ENCODE measurements around the gene TNFAIP8.

Gene TNFAIP8

DNA sequence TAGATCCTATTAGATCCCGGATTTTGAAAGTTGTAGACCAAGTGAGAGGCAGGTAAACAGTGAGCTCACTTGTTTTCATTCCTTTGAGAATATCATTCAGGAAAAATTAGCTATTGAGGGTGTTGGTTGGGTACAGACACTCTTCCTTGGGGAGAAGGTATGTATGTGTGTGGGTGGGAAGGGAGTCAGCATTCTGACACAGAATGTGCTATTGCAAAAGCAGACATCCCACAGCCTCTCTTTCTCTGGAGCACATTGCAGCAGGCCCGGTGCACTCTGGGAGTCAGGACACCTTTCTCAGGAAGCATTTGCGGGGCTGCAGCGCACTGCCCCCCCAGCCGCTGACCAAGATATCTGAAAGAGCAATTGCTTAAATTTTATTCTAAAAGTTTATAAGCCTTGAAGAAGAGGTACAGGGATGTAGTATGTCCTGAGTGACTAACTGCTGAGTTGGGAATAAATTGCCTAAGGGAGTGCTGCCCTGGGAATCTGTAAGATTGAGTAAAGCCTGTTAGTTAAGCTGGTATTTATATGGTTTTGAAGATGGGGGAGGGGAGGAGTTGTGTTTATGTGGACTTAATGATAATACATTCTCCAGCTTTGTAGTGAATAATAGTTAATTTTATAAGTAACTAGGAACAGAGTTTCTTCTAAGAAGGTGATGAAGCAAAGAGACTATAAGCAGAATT, 5.2 kb downstream of the TNFAIP8 start:
- in situ Hi-C loops (cut with HindIII; ENCODE audit: low pct_ligation_motif_present, low pct_unique_long_range_greater_than_20kb, low sequenced_read_pairs), result no loop called here
- DNase-seq, result no peak

DNA sequence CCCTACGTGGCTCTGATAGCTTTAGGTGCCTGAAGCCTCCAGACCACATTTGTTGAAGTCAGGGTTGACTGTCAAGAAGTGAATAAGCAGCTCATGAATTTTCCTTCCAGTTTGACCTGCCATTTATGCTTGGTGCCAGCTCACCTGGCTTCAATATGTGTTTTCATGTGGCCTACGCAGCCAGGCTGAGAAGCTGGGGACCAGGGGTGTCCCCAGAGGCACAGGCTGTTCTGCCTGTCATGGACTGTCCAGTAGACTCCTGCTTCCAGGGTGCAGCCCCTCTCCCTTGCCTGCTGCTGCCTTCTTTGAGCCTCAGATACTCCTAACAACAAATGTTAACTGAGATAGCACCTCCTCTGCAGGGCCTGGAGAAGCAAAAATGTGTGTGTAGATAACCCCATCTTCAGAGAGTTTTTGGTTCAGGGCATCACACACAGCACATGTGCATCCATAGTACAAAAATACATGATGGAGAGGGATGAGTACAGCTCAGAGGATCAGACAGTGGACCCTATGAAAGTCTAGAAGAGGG, 5.8 kb downstream of the TNFAIP8 start:
- DNase-seq, result no peak
- in situ Hi-C loops (cut with HindIII; ENCODE audit: low pct_ligation_motif_present, low pct_unique_long_range_greater_than_20kb, low sequenced_read_pairs), result no loop called here

DNA sequence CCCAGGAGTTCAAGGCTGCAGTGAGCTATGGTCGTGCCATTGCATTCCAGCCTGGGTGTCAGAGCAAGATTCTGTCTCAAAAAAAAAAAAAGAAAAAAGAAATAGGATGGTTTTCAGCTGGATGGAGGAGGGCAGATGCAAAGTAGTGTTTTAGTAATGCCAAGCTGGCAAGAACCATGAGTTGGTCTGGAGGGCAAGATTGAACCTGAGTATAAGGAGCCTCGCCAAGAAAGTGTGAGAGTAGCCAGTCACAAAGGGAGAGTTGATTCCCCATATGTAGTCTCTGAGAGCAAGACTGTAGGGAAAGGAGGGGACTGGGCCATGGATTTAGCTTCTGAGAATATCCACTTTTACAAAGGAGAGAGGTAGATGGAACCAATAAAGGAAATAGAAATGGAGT, 6.9 kb downstream of the TNFAIP8 start:
- DNase-seq, result no peak
- in situ Hi-C loops (cut with HindIII; ENCODE audit: low pct_ligation_motif_present, low pct_unique_long_range_greater_than_20kb, low sequenced_read_pairs), result no loop called here

GRCh38 chr5:119363271-119363670, 7.5 kb downstream of the TNFAIP8 start:
- in situ Hi-C loops (cut with HindIII; ENCODE audit: low pct_ligation_motif_present, low pct_unique_long_range_greater_than_20kb, low sequenced_read_pairs), result no loop called here
- no peak for DNase-seq

GRCh38 chr5:119363936-119364335, 8.1 kb downstream of the TNFAIP8 start:
- in situ Hi-C loops (cut with HindIII; ENCODE audit: low pct_ligation_motif_present, low pct_unique_long_range_greater_than_20kb, low sequenced_read_pairs), result no loop called here
- no peak for DNase-seq

- in situ Hi-C loops (cut with HindIII; ENCODE audit: low pct_ligation_motif_present, low pct_unique_long_range_greater_than_20kb, low sequenced_read_pairs), result no loop called here
- DNase-seq, result no peak
Measured at GRCh38 chr5:119365847-119366539, 10.2 kb downstream of the TNFAIP8 start.

DNA sequence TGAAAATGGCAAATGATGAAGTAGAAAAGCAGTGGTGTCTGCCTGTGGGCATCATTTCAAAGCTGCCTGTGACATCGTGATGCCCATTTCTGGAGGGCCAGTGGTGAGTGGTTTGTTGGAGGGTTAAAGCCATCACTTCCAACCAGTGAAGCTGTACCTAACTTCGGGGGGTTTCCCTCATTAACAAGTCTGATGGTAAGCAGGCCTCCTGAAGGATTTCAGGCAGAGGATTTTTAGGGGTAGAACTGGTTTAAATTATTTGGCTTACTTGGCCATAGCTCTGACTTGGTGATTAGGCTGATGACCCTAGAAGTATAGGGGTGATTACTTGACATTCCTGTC, 10.7 kb downstream of the TNFAIP8 start:
- no peak for DNase-seq
- in situ Hi-C loops (cut with HindIII; ENCODE audit: low pct_ligation_motif_present, low pct_unique_long_range_greater_than_20kb, low sequenced_read_pairs), result no loop called here

- no peak for DNase-seq
Measured at GRCh38 chr5:119367502-119368237, 11.9 kb downstream of the TNFAIP8 start.

GRCh38 chr5:119368238-119368630, 12.4 kb downstream of the TNFAIP8 start:
- in situ Hi-C loops (cut with HindIII; ENCODE audit: low pct_ligation_motif_present, low pct_unique_long_range_greater_than_20kb, low sequenced_read_pairs), result no loop called here
- DNase-seq, result no peak

More at GRCh38 chr5:119367502-119368237, 11.9 kb downstream of the TNFAIP8 start:
- in situ Hi-C loops (cut with HindIII; ENCODE audit: low pct_ligation_motif_present, low pct_unique_long_range_greater_than_20kb, low sequenced_read_pairs), result no loop called here

DNA sequence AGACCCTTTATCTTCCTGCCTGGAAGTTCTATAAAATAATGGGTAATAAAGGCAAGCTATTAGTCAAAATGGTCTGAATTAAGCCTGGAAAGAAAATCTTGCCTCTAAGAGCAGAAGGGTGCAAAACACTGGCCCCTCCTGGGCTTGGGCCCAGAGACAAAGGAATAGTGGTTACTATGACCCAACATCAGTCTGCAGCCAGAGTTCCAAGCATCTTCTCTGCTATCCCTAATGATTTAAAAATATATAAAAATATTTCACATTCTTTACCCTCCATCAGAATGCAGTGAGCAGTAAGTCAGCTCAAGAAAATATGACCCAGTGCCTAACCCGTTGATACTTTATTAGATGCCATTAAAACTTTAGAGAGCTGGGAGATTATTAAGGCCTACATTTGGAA, 14.7 kb downstream of the TNFAIP8 start:
- in situ Hi-C loops (cut with HindIII; ENCODE audit: low pct_ligation_motif_present, low pct_unique_long_range_greater_than_20kb, low sequenced_read_pairs), result no loop called here
- no peak for DNase-seq

DNA sequence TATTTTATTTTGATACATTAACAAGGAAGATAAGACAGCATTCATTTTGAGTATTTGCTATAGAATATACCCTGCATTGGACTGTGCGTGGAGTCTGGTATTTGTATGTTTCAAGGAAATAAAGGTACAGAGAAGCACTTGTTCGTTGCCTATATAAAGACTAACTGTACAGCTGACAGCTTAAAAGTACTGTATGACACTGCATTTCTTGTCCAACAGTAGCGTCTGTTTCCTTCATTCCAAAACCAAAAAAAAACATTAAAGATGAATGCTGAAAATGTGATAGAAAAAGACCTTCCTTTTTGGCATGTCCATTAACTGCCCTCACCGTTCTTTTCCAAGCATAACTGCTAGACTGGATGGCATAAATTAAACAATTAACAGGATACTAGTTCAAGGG, 15.3 kb downstream of the TNFAIP8 start:
- in situ Hi-C loops (cut with HindIII; ENCODE audit: low pct_ligation_motif_present, low pct_unique_long_range_greater_than_20kb, low sequenced_read_pairs), result no loop called here
- no peak for DNase-seq

- in situ Hi-C loops (cut with HindIII; ENCODE audit: low pct_ligation_motif_present, low pct_unique_long_range_greater_than_20kb, low sequenced_read_pairs), result no loop called here
- no peak for DNase-seq
Measured at GRCh38 chr5:119373449-119373858, 17.6 kb downstream of the TNFAIP8 start.

DNA sequence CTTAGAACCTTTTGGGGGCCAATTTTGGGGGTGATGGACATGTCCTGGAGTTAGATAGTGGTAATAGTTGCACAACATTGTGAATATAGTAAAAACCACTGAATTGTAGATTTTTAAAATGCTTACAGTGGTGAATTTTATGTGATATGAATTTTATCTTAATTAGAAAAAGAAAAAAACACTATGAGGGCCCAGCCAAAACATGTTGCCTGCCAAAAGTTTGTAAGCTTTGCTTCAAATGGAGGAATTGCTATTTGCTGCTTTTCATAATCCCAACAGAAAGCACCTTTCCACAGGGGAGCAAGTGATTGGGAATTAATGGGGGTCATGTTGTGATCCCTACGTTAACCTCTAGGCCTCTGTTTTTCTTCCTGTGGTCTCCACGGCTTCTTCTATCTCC, 19.1 kb downstream of the TNFAIP8 start:
- no peak for DNase-seq
- in situ Hi-C loops (cut with HindIII; ENCODE audit: low pct_ligation_motif_present, low pct_unique_long_range_greater_than_20kb, low sequenced_read_pairs), result no loop called here

GRCh38 chr5:119377066-119377465, 21.2 kb downstream of the TNFAIP8 start:
- in situ Hi-C loops (cut with HindIII; ENCODE audit: low pct_ligation_motif_present, low pct_unique_long_range_greater_than_20kb, low sequenced_read_pairs), result no loop called here
- DNase-seq, result no peak

DNA sequence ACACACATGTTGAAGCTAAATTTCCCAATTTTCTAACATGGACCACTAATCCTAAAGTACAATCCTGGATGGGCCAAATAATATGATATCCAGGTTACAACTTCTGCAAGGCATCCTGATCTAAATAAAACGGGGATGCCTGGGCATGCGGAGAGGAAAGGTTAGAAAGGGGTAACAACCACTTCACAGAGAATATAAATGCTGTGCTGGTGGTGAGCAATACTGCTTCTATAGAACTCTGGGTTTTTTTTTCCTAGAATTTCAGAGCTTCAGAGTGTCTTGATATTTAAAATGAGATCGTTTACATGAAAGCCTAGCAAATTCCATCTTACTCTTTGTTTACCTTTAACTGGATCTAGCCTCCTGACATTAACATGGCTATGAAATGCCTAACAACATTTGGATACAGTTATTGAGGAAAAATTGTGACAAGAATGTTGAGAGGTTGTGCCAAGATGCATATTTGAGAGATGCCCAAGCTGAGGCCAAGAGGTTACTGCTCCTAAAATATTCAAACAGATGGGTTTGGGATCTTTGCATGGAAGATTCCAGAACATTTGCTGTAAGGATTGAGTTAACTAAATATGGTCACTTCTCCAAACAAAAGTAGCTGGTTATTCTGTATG, 22.4 kb downstream of the TNFAIP8 start:
- DNase-seq, result no peak
- in situ Hi-C loops (cut with HindIII; ENCODE audit: low pct_ligation_motif_present, low pct_unique_long_range_greater_than_20kb, low sequenced_read_pairs), result no loop called here

DNA sequence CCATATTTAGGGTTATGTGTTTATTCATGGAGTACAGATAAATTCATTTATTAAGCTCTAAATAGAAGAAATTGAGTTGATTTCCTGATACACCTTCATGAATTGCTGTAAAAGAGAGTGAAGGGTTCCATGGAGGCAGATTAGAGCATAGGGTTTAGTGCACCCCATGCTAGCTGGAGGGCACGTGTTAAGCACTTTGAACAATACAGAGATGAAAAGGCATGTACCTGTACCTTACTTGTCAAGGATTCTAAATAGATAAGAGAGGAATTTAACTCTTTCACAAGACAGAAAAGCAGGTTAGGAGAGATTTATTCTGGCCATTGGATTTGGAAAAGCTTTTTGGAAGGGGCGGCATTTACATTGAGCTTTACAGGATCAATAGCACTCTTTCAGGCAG, 23.3 kb downstream of the TNFAIP8 start:
- in situ Hi-C loops (cut with HindIII; ENCODE audit: low pct_ligation_motif_present, low pct_unique_long_range_greater_than_20kb, low sequenced_read_pairs), result no loop called here

DNA sequence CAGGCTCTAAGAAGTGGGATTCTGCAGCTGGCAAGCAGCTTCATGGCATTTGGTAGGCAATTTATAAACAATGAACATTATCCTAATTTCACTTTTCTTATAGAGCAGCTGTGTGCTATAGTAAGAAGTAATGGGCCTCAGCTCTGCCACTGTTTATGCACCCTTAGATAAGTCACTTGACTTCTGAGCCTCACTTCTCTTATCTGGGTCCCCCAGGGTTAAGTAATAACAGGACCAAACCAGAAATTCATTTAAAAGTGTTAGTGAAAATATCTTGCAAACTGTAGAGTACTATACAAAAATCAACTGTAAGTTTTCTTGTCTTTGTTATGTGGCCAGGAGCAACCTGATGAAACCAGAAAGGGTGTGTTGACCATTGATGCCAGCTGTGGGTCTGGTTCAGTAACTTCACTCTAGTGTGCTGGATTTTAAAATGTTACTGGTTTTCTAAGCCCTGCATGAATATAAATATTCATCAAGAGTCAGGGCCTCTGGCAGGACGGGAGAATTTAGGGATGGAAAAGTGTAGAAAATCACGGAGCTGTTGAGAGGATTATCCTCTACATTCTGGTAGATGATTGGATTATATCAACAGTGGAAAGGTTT, 24.2 kb downstream of the TNFAIP8 start:
- DNase-seq, result no peak
- in situ Hi-C loops (cut with HindIII; ENCODE audit: low pct_ligation_motif_present, low pct_unique_long_range_greater_than_20kb, low sequenced_read_pairs), result no loop called here

More for the DNA sequence above, 23.3 kb downstream of the TNFAIP8 start:
- DNase-seq, result no peak

DNA sequence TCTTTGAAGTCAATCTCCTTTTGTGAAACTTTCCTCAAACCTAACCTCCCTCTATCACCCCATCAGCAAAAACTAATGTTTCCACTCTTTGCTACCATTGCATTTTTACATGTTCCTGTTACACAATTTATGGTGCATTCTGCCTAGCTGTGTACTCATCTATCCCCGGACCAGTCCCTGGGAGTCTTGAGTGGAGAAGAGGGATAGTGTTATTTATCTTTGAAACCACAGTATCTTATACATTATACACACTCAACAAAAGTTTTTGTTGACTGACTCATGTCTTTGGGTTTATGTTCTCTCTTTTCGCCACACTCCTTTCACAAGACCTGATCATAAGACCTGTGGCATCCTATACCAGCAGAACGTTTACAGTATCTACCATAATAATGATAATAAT, 26.4 kb downstream of the TNFAIP8 start:
- in situ Hi-C loops (cut with HindIII; ENCODE audit: low pct_ligation_motif_present, low pct_unique_long_range_greater_than_20kb, low sequenced_read_pairs), result no loop called here

DNA sequence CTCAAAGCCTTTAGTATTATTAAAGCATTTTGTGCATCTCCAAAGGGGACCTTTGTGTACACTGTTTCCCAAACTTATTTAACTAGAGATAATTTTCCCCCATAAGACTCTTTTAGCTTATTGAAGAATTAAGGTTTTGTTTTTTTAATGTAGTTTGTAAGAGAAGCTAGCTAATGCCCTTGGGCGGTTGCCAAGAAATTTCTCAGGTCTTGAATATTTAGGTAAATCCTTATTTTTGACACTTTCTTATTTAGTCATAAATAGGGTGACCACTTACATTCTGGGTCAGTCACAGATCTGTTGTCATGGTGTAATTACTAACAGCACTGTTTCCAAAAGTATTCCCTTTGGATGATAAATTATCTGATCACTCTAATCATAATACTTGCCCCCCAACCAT, 27.2 kb downstream of the TNFAIP8 start:
- DNase-seq, result no peak
- in situ Hi-C loops (cut with HindIII; ENCODE audit: low pct_ligation_motif_present, low pct_unique_long_range_greater_than_20kb, low sequenced_read_pairs), result no loop called here

More for the DNA sequence above, 26.4 kb downstream of the TNFAIP8 start:
- no peak for DNase-seq

Data from ACHN (cell line).